ENCODE measurements around the gene CMTR1. TPM values are rescaled to one million over a fixed set of nuclear protein-coding genes. Genes with fewer than 3 reads are reported as not detected.
A peak's percentile ranks its signal among the peaks of the same experiment; 100 is the strongest.

CMTR1 gene
- total and polyA plus RNA-seq, 10 of the 15 experiments (the other 5 are each of a cell fraction or from before 2014, with no cell fraction given): 2.7 to 67.0 (median 46.2) TPM

DNA sequence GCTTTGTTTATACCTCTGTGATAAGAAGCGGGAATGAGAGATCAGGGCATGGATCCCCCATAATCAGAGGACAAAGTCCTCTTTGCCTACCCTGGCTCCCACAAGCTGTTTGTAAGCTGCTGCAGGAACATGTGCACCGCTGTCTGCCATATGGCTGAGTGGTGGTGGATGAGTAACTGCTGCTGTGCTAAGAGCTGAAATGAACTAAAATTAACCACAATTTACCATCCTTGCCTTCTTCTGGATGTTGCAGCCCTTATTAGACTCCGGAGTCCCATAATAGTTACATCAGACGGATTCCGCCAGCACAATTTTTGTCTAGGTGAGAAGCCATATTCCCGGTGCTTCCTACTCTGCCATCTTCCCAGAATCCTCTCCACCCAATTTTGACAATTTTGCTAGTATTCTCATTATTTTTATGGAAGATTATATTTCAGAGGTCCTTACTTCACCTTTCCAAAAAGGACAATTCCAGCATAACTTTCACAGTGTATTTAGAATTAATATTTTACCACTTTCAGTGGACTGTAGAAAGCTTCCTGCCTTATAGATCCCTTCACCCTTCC is 6.0 kb upstream of the CMTR1 start (continued):
- TF ChIP-seq ZNF217 (IDR thresholded peaks at IDR 0.05) (no peak), EP300 (IDR thresholded peaks at IDR 0.05; ENCODE audit: borderline replicate concordance in 1 of 2, control insufficient read depth in 1 of 2, low read depth in 2 of 2, low read length in 2 of 2) (no peak), RCOR1 (conservative IDR thresholded peaks at IDR 0.05; ENCODE audit: low read depth, low read length) (no peak)

GRCh38 chr6:37429352-37429750 is 3.7 kb upstream of the CMTR1 start:
- H3K9me3 ChIP-seq (replicated peaks; ENCODE audit: control insufficient read depth, insufficient read depth, low read length): no peaks in the 10 kb centered on the region
- no peaks in the 10 kb centered on the region for H3K36me3 ChIP-seq (ENCODE audit: control insufficient read depth in 2 of 2, insufficient read depth in 2 of 2, low read length in 1 of 2)
- 48% methylated on average over 2 of the region's 2 CpGs for WGBS (ENCODE audit: insufficient coverage, insufficient replicate concordance, low lambda C conversion rate, missing lambda C conversion rate)
- ATAC-seq (no peak), FAIRE-seq (no peak), DNase-seq (ENCODE audit: low read depth, low spot score) (no peak)
- SMC1A ChIA-PET (ENCODE audit: uncharacterized antibody, unreplicated experiment): no interaction called here
- RAD21 ChIA-PET (ENCODE audit: unreplicated experiment): no interaction called here
- no peak overlapping the region for H3K9ac ChIP-seq (ENCODE audit: control insufficient read depth, insufficient read depth, low read length)
- H3K27me3 ChIP-seq (replicated peaks in 1 of 2; ENCODE audit: control insufficient read depth in 2 of 2, insufficient read depth in 2 of 2, low read length in 1 of 2): no peaks in the 10 kb centered on the region
- POLR2A ChIA-PET: no interaction called here
- H2AFZ ChIP-seq (ENCODE audit: control insufficient read depth, low read depth, low read length): no peak overlapping the region; the same call in 1 of the 2 replicates
- CTCF ChIA-PET: interaction anchor here (0.7 to 1.8 kb wide), 3 partner anchors 12 to 47 kb away, joined by 3 to 4 read pairs (median 4); no protein-coding TSS in a partner anchor
- no peak overlapping the region for H3K4me3 ChIP-seq
- no TSS peak for BruUV-seq (replicated peaks)
- H3K4me2 ChIP-seq (ENCODE audit: control insufficient read depth, insufficient read depth): no peak overlapping the region
- H4K20me1 ChIP-seq (ENCODE audit: control insufficient read depth, insufficient read depth): no peaks in the 10 kb centered on the region
- in situ Hi-C loops (cut with MboI): no loop called here
- intact Hi-C loops (cut with micrococcal nuclease; ENCODE audit: unreplicated experiment): no loop called here
- H3K27ac ChIP-seq (ENCODE audit: control insufficient read depth, insufficient read depth): no peak overlapping the region
- H3K79me2 ChIP-seq (ENCODE audit: control insufficient read depth, insufficient read depth, low read length): peaks cover 16% of the 10 kb centered on the region
- H3K4me1 ChIP-seq (ENCODE audit: control insufficient read depth, insufficient read depth, low read length): no peaks in the 10 kb centered on the region
- TF ChIP-seq, protein P1, sequence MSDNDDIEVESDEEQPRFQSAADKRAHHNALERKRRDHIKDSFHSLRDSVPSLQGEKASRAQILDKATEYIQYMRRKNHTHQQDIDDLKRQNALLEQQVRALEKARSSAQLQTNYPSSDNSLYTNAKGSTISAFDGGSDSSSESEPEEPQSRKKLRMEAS (IDR thresholded peaks at IDR 0.05; ENCODE audit: low read depth, low read length): no peak
- TF ChIP-seq POLR2AphosphoS5 (IDR thresholded peaks at IDR 0.05; ENCODE audit: low read length) (no peak), MEF2A (IDR thresholded peaks at IDR 0.05; ENCODE audit: insufficient read depth, low read depth, low read length) (0 out of 2 replicates have a peak, but pooled peaks have one; percentile 14), ETV6 (conservative IDR thresholded peaks at IDR 0.05 in 1 of 2, IDR thresholded peaks at IDR 0.05 in 1 of 2; ENCODE audit: borderline replicate concordance in 1 of 2, low read depth in 1 of 2) (no peak), PKNOX1 (IDR thresholded peaks at IDR 0.05) (0 out of 2 replicates have a peak, but pooled peaks have one; percentile 20), ZNF687 (IDR thresholded peaks at IDR 0.05) (no peak), SRF (IDR thresholded peaks at IDR 0.05; ENCODE audit: low read depth in 2 of 2, low read length in 2 of 2) (peak; percentile 68 to 91)
- TF ChIP-seq, protein P2, sequence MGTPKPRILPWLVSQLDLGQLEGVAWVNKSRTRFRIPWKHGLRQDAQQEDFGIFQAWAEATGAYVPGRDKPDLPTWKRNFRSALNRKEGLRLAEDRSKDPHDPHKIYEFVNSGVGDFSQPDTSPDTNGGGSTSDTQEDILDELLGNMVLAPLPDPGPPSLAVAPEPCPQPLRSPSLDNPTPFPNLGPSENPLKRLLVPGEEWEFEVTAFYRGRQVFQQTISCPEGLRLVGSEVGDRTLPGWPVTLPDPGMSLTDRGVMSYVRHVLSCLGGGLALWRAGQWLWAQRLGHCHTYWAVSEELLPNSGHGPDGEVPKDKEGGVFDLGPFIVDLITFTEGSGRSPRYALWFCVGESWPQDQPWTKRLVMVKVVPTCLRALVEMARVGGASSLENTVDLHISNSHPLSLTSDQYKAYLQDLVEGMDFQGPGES (IDR thresholded peaks at IDR 0.05): no peak
- TF ChIP-seq, protein P3, sequence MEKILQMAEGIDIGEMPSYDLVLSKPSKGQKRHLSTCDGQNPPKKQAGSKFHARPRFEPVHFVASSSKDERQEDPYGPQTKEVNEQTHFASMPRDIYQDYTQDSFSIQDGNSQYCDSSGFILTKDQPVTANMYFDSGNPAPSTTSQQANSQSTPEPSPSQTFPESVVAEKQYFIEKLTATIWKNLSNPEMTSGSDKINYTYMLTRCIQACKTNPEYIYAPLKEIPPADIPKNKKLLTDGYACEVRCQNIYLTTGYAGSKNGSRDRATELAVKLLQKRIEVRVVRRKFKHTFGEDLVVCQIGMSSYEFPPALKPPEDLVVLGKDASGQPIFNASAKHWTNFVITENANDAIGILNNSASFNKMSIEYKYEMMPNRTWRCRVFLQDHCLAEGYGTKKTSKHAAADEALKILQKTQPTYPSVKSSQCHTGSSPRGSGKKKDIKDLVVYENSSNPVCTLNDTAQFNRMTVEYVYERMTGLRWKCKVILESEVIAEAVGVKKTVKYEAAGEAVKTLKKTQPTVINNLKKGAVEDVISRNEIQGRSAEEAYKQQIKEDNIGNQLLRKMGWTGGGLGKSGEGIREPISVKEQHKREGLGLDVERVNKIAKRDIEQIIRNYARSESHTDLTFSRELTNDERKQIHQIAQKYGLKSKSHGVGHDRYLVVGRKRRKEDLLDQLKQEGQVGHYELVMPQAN (conservative IDR thresholded peaks at IDR 0.05): no peak

Measured in GM12878 (cell line).